ENCODE results near the gene MMD. TPM values are rescaled to one million over a fixed set of nuclear protein-coding genes. Genes with fewer than 3 reads are reported as not detected.

MMD gene
- total RNA-seq, 2 donors from 2014 or later = 11.1 to 14.3 TPM

GRCh38 chr17:55413825-55414489 is 7.7 kb downstream of the MMD start:
- no peak for TF ChIP-seq CTCF (IDR thresholded peaks at IDR 0.05)
- Histone ChIP-seq H3K36me3 (peaks cover 9% of the 10 kb centered on the region), H3K4me3 (no peak overlapping the region), H3K27me3 (replicated peaks; ENCODE audit: insufficient read depth) (no peaks in the 10 kb centered on the region), H3K9me3 (no peaks in the 10 kb centered on the region), H3K4me1 (ENCODE audit: control insufficient read depth in 1 of 2, low read depth in 2 of 2) (peaks cover 0 to 11% of the 10 kb centered on the region in 2 donors), H3K27ac (no peak overlapping the region)
- DNase-seq (ENCODE audit: low spot score) = no peak
- no peak for ATAC-seq (ENCODE audit: insufficient number of reproducible peaks, low FRiP score, low read depth)

- no peak for ATAC-seq (ENCODE audit: insufficient number of reproducible peaks, low FRiP score, low read depth)
- H3K4me3 ChIP-seq = no peak overlapping the region
- H3K9me3 ChIP-seq = no peaks in the 10 kb centered on the region
- TF ChIP-seq CTCF (IDR thresholded peaks at IDR 0.05) = no peak
- H3K27ac ChIP-seq = no peak overlapping the region
- peaks cover 13% of the 10 kb centered on the region for H3K36me3 ChIP-seq
- H3K4me1 ChIP-seq (ENCODE audit: control insufficient read depth in 1 of 2, low read depth in 2 of 2) = peaks cover 0 to 6% of the 10 kb centered on the region in 2 donors
- H3K27me3 ChIP-seq (replicated peaks; ENCODE audit: insufficient read depth) = no peaks in the 10 kb centered on the region
- DNase-seq (ENCODE audit: low spot score) = no peak
Measured at GRCh38 chr17:55411463-55411855, 10.2 kb downstream of the MMD start.

GRCh38 chr17:55410722-55411462 is 10.7 kb downstream of the MMD start:
- Histone ChIP-seq H3K27ac (no peak overlapping the region), H3K36me3 (peaks cover 13% of the 10 kb centered on the region), H3K9me3 (no peaks in the 10 kb centered on the region), H3K27me3 (replicated peaks; ENCODE audit: insufficient read depth) (no peaks in the 10 kb centered on the region), H3K4me1 (ENCODE audit: control insufficient read depth in 1 of 2, low read depth in 2 of 2) (peaks cover 0 to under 1% of the 10 kb centered on the region in 2 donors), H3K4me3 (no peak overlapping the region)
- no peak for TF ChIP-seq CTCF (IDR thresholded peaks at IDR 0.05)
- no peak for ATAC-seq (ENCODE audit: insufficient number of reproducible peaks, low FRiP score, low read depth)
- DNase-seq (ENCODE audit: low spot score) = no peak

GRCh38 chr17:55409030-55409800 is 12.4 kb downstream of the MMD start:
- no peaks in the 10 kb centered on the region for H3K4me1 ChIP-seq (ENCODE audit: control insufficient read depth in 1 of 2, low read depth in 2 of 2)
- H3K9me3 ChIP-seq = no peaks in the 10 kb centered on the region
- no peak overlapping the region for H3K27ac ChIP-seq
- ATAC-seq (ENCODE audit: insufficient number of reproducible peaks, low FRiP score, low read depth) = no peak
- H3K27me3 ChIP-seq (replicated peaks; ENCODE audit: insufficient read depth) = no peaks in the 10 kb centered on the region
- DNase-seq (ENCODE audit: low spot score) = no peak
- H3K4me3 ChIP-seq = no peak overlapping the region
- no peak for TF ChIP-seq CTCF (IDR thresholded peaks at IDR 0.05)
- peaks cover 13% of the 10 kb centered on the region for H3K36me3 ChIP-seq

Measured in thoracic aorta (tissue), 2 donors.